Measurements from ENCODE around the gene ATP5IF1. TPM values are rescaled to one million over a fixed set of nuclear protein-coding genes. Genes with fewer than 3 reads are reported as not detected.

ATP5IF1 gene
- total and polyA plus RNA-seq, 2 of the 4 experiments (the other 2 are of a cell fraction) = 33.7 to 105 TPM

DNA sequence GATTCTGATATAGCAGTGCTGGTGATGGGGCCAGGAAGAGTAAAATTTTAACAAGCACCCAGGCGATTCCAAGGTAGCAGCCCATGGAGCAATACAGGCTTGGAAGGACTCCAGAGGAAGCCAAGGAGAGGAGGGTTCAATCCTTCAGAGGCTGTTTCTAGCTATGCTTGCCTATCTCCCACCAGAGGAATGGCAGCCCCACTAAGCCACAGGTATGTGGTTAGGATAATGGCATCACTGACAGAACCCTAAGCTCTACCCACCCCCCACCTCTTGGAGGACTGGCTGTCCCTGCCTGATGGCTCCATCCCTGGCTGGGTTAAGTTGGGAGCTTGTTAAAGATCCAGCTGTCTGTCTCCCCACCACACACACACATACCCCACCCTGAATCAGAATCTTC is 40.1 kb upstream of the ATP5IF1 start:
- DNase-seq = no peak
- BruUV-seq (replicated peaks) = no TSS peak
- Histone ChIP-seq H3K79me1 (ENCODE audit: low read depth in 1 of 2, low read length in 2 of 2) (no peaks in the 10 kb centered on the region), H2AK5ac (ENCODE audit: low read depth, low read length) (no peak overlapping the region), H3K56ac (ENCODE audit: extremely low read depth, insufficient read depth, low read length) (no peak overlapping the region), H2AK9ac (replicated peaks; ENCODE audit: low read depth, low read length, poor library complexity) (no peak overlapping the region), H2BK120ac (ENCODE audit: low read depth, low read length) (no peak overlapping the region), H4K20me1 (ENCODE audit: insufficient read depth, low read length) (no peaks in the 10 kb centered on the region), H4K8ac (ENCODE audit: low read depth in 2 of 2, low read length in 2 of 2) (no peak overlapping the region), H2BK5ac (ENCODE audit: low read depth, low read length, poor library complexity, severe bottlenecking) (no peak overlapping the region), H3K27me3 (ENCODE audit: control insufficient read depth, insufficient read depth, low read length) (no peaks in the 10 kb centered on the region), H3K27ac (ENCODE audit: insufficient read depth, low read length) (no peak overlapping the region), H2BK15ac (ENCODE audit: low read depth, low read length) (no peak overlapping the region), H3K4me3 (ENCODE audit: insufficient read depth, low read depth, low read length) (no peak overlapping the region), H2BK20ac (ENCODE audit: low read depth, low read length) (no peak overlapping the region), H3K18ac (ENCODE audit: low read depth, low read length) (no peak overlapping the region), H3K4me2 (ENCODE audit: low read depth, low read length) (no peak overlapping the region), H3K9ac (ENCODE audit: low read depth, low read length) (no peak overlapping the region), H3K14ac (replicated peaks; ENCODE audit: low read depth, low read length) (no peak overlapping the region), H2AFZ (replicated peaks; ENCODE audit: low read length, poor library complexity) (no peak overlapping the region), H4K5ac (ENCODE audit: low read depth, low read length) (no peak overlapping the region), H3K9me3 (ENCODE audit: control insufficient read depth, insufficient read depth, low read length) (no peaks in the 10 kb centered on the region), H3K4ac (ENCODE audit: low read depth, low read length) (no peak overlapping the region), H3K9me1 (ENCODE audit: insufficient read depth, low read length) (peaks cover 8% of the 10 kb centered on the region), H3K23ac (ENCODE audit: low read depth, low read length) (no peak overlapping the region), H3K36me3 (ENCODE audit: control insufficient read depth, insufficient read depth, low read length) (peaks cover 24% of the 10 kb centered on the region), H3K4me1 (ENCODE audit: control insufficient read depth, insufficient read depth, low read length) (peaks cover 4% of the 10 kb centered on the region), H4K91ac (ENCODE audit: insufficient read depth, low read depth, low read length) (no peak overlapping the region)
- no CpG with 5 or more reads among the region's 1 CpG for WGBS, 2 experiments (ENCODE audit: extremely low coverage in 2 of 2, insufficient read length in 1 of 2)
- dilution Hi-C loops (cut with HindIII; ENCODE audit: low sequenced_read_pairs, unreplicated experiment) (no loop called here), intact Hi-C loops (cut with micrococcal nuclease) (no loop called here), in situ Hi-C loops (cut with MboI; ENCODE audit: low sequenced_read_pairs) (no loop called here)
- TF ChIP-seq RCOR1 (IDR thresholded peaks at IDR 0.05; ENCODE audit: insufficient replicate concordance, low read length) = no peak
- TF ChIP-seq MAZ (IDR thresholded peaks at IDR 0.05; ENCODE audit: borderline replicate concordance, low read depth, low read length) = no peak
- TF ChIP-seq RAD21 (IDR thresholded peaks at IDR 0.05; ENCODE audit: low read length) = no peak
- no peak for TF ChIP-seq CHD1 (IDR thresholded peaks at IDR 0.05; ENCODE audit: low read depth, low read length)
- no peak for TF ChIP-seq NFE2L2 (IDR thresholded peaks at IDR 0.05; ENCODE audit: low read depth, low read length)
- TF ChIP-seq, protein P1, sequence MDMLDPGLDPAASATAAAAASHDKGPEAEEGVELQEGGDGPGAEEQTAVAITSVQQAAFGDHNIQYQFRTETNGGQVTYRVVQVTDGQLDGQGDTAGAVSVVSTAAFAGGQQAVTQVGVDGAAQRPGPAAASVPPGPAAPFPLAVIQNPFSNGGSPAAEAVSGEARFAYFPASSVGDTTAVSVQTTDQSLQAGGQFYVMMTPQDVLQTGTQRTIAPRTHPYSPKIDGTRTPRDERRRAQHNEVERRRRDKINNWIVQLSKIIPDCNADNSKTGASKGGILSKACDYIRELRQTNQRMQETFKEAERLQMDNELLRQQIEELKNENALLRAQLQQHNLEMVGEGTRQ (IDR thresholded peaks at IDR 0.05; ENCODE audit: low read depth, low read length) = no peak
- no peak for TF ChIP-seq POLR2A (IDR thresholded peaks at IDR 0.05; ENCODE audit: low read depth, low read length)
- CTCF ChIA-PET = interaction anchor here (0.7 kb wide), 1 partner anchor 13 kb away, joined by 3 read pairs; no protein-coding TSS in a partner anchor
- POLR2A ChIA-PET (ENCODE audit: unreplicated experiment) = no interaction called here
- ATAC-seq (ENCODE audit: low read depth) = no peak

Measured in IMR-90 (cell line).